Neural progenitor cell (in vitro differentiated cells): ENCODE results near the gene FBL.

ENCODE experiments used
- EZH2 ChIP-seq: fragments of 200-600 bp; sonication (generic); IDR thresholded peaks from 2 replicates; pipeline ENCODE4 v1.6.1; 2017; ENCODE audit warnings: antibody characterized with exemption, mild to moderate bottlenecking, moderate library complexity
- EZH2phosphoT487 ChIP-seq: fragments of 200-600 bp; sonication (generic); IDR thresholded peaks from 2 replicates; pipeline ENCODE4 v1.6.1; 2017; ENCODE audit warnings: antibody characterized with exemption
- TF ChIP-seq, protein P1 (sequence below): fragments of 200-600 bp; sonication (generic); IDR thresholded peaks from 2 replicates; pipeline ENCODE4 v1.5.1; 2017; ENCODE audit warnings: antibody characterized with exemption, mild to moderate bottlenecking

DNA sequence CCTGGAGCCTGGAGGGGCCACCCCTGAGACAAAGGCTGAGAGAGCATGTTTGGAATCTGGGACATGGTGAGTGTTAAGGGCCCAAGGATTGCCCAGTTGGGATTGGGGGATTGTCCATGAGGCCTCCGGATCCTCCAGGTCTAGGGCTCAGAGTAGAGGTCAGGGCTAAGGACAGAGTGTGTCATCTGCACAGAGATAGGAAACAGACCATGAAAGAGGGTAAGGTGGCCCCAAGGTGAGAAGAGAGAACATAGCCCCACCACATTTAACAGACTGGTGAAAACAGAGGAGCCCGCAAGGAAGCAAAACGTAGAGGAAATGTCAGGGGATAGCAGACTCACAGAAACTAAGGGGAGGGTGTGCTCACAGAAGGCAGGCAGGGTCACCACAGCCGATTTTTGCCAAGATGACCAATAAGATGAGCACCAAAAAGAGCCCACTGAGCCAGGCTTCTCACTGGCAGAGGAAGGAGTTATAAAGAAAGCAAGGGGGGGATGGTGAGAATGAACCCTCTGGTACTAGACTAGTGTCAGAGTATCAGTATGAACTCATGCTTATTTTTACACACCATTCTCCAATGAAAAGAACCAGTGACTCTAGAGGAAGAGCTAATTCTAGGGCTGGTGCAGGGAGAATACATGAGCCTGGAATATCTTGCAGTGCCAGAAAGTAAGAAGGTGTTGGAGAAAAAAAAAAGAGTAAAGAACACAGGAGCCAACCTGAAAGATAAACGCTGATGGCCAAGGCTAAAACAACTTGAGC is 29.7 kb downstream of the FBL start:
- TF ChIP-seq, protein P1, sequence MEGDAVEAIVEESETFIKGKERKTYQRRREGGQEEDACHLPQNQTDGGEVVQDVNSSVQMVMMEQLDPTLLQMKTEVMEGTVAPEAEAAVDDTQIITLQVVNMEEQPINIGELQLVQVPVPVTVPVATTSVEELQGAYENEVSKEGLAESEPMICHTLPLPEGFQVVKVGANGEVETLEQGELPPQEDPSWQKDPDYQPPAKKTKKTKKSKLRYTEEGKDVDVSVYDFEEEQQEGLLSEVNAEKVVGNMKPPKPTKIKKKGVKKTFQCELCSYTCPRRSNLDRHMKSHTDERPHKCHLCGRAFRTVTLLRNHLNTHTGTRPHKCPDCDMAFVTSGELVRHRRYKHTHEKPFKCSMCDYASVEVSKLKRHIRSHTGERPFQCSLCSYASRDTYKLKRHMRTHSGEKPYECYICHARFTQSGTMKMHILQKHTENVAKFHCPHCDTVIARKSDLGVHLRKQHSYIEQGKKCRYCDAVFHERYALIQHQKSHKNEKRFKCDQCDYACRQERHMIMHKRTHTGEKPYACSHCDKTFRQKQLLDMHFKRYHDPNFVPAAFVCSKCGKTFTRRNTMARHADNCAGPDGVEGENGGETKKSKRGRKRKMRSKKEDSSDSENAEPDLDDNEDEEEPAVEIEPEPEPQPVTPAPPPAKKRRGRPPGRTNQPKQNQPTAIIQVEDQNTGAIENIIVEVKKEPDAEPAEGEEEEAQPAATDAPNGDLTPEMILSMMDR, result no peak
- TF ChIP-seq EZH2, result no peak
- TF ChIP-seq EZH2phosphoT487, result no peak
